K562 (cell line): Measurements from ENCODE around the gene C19orf47. TPM values are rescaled to one million over a fixed set of nuclear protein-coding genes. Genes with fewer than 3 reads are reported as not detected.

Experiments
- ATAC-seq: fragments of 200-7000 bp; cut with Tn5 transposase; 3 replicates; pipeline ENCODE4 v1.9.1; 2020; ENCODE audit warnings: moderate library complexity
- BruUV-seq: library from RNA; stranded (reverse); fragments of 400-500 nt; replicated peaks from 2 replicates; lab custom pipeline; 2021; lab: Mats Ljungman, UMichigan
- CTCF ChIA-PET: fragments of 300-600 bp; formaldehyde crosslinking; extraction: SDS; loops from one replicate; lab custom pipeline; 2021; ENCODE audit warnings: low intra/inter-chr PET ratio; lab: Yijun Ruan, JAX
- POLR2A ChIA-PET: fragments of 300-600, 350-650 bp; sonication (Branson Sonifier 250); formaldehyde crosslinking; extraction: SDS; loops from one replicate; lab custom pipeline; 2021; ENCODE audit warnings: antibody characterized with exemption, inconsistent platforms; lab: Yijun Ruan, JAX
- DNase-seq, 4 experiments: peaks; one replicate each; pipeline versions ENCODE4 v3.0.0 to v3.0.0-alpha.2; 2011 to 2018; ENCODE audit warnings: low spot score in 3 of 4, mixed read lengths in 3 of 4; ENCODE audit errors: extremely low read depth in 1 of 4
- FAIRE-seq: peaks from 2 replicates; lab custom pipeline; 2011; peaks lifted over from hg19 to GRCh38; lab: Jason Lieb, UNC
- H2AFZ ChIP-seq: 2 replicates; pipeline ENCODE4 v1.6.0; 2011; ENCODE audit warnings: low read depth, low read length, control low read depth, inconsistent platforms
- H3K27ac ChIP-seq: fragments of 200-600 bp; 3 replicates; pipeline ENCODE4 v1.8.0; 2011; ENCODE audit warnings: low read depth, mild to moderate bottlenecking, control low read depth, inconsistent platforms, low read length, moderate library complexity, mixed read lengths; ENCODE audit errors: extremely low read depth
- H3K27me3 ChIP-seq, 2 experiments: fragments of 300-600 bp in 1 of 2; 2 replicates in 1 of 2; 3 replicates in 1 of 2; pipeline versions ENCODE4 v1.6.0 to v1.8.0; 2011; ENCODE audit warnings: inconsistent platforms in 2 of 2, low read length in 2 of 2, mild to moderate bottlenecking in 1 of 2, mixed read lengths in 1 of 2, moderate library complexity in 1 of 2; ENCODE audit not compliant: control insufficient read depth in 2 of 2, insufficient read depth in 2 of 2
- H3K36me3 ChIP-seq: fragments of 300-600 bp; 3 replicates; pipeline ENCODE4 v1.8.0; 2011; ENCODE audit warnings: mild to moderate bottlenecking, low read length, inconsistent platforms; ENCODE audit not compliant: control insufficient read depth, insufficient read depth
- H3K4me1 ChIP-seq, 2 experiments: fragments of 200-600 bp in 1 of 2; replicated peaks in 1 of 2; 2 replicates in 1 of 2; 3 replicates in 1 of 2; pipeline versions ENCODE4 v1.5.1 to v1.8.0; 2011; ENCODE audit warnings: inconsistent platforms in 2 of 2, low read length in 2 of 2, mild to moderate bottlenecking in 1 of 2, mixed read lengths in 1 of 2, moderate library complexity in 1 of 2; ENCODE audit not compliant: control insufficient read depth in 2 of 2, insufficient read depth in 2 of 2
- H3K4me2 ChIP-seq: 2 replicates; pipeline ENCODE4 v1.6.1; 2011; ENCODE audit warnings: low read length, control low read depth, inconsistent platforms, mixed read lengths; ENCODE audit not compliant: insufficient read depth
- H3K4me3 ChIP-seq: fragments of 200-600 bp; sonication (generic), shearing (Covaris generic); 2 replicates; pipeline ENCODE4 v1.5.1; 2016; ENCODE audit warnings: control low read depth, inconsistent platforms
- H3K79me2 ChIP-seq: fragments of 200-600 bp; 3 replicates; pipeline ENCODE4 v1.8.0; 2011; ENCODE audit warnings: low read length, inconsistent platforms; ENCODE audit not compliant: control insufficient read depth, insufficient read depth
- H3K9ac ChIP-seq, 2 experiments: 2 replicates each; pipeline versions ENCODE4 v1.6.0 to v1.6.1; 2011; ENCODE audit warnings: low read depth in 2 of 2, low read length in 2 of 2, control low read depth in 1 of 2, inconsistent platforms in 1 of 2, mild to moderate bottlenecking in 1 of 2, mixed read lengths in 1 of 2; ENCODE audit not compliant: insufficient read depth in 1 of 2
- H3K9me1 ChIP-seq: one replicate; pipeline ENCODE4 v1.6.0; 2011; ENCODE audit warnings: inconsistent platforms, mild to moderate bottlenecking, low read length, moderate library complexity; ENCODE audit not compliant: control insufficient read depth, insufficient read depth
- H3K9me3 ChIP-seq: replicated peaks from 2 replicates; pipeline ENCODE4 v1.5.1; 2011; ENCODE audit warnings: low read depth, low read length, inconsistent platforms; ENCODE audit not compliant: control insufficient read depth, insufficient read depth
- H4K20me1 ChIP-seq: replicated peaks from 2 replicates; pipeline ENCODE4 v1.6.1; 2011; ENCODE audit warnings: low read length, inconsistent platforms, mixed read lengths; ENCODE audit not compliant: control insufficient read depth, insufficient read depth
- ARID2 ChIP-seq: fragments of 450-650 bp; IDR thresholded peaks from 2 replicates; pipeline ENCODE4 v1.6.1; 2017; ENCODE audit warnings: antibody characterized with exemption, mild to moderate bottlenecking
- CCAR2 ChIP-seq: fragments of 200-400 bp; formaldehyde crosslinking; IDR thresholded peaks from 2 replicates; pipeline ENCODE4 v1.6.1; 2017; ENCODE audit warnings: mild to moderate bottlenecking, low read depth, low read length
- CTBP1 ChIP-seq: fragments of 450-650 bp; IDR thresholded peaks from 2 replicates; pipeline ENCODE4 v1.6.1; 2016; ENCODE audit warnings: borderline replicate concordance
- FOXA1 ChIP-seq: fragments of 450-650 bp; IDR thresholded peaks from 2 replicates; pipeline ENCODE4 v1.6.1; 2016; ENCODE audit warnings: mild to moderate bottlenecking, borderline replicate concordance
- FOXM1 ChIP-seq, 2 experiments: fragments of 450-650 bp in 1 of 2; sonication (generic) in 1 of 2; formaldehyde crosslinking in 1 of 2; IDR thresholded peaks; 2 replicates each; pipeline versions ENCODE4 v1.6.1 to v1.9.0; 2017 to 2022; ENCODE audit warnings: low read depth in 2 of 2, mild to moderate bottlenecking in 2 of 2, missing genetic modification reagents in 1 of 2, moderate library complexity in 1 of 2
- HCFC1 ChIP-seq: IDR thresholded peaks from 2 replicates; pipeline ENCODE4 v1.6.1; 2012; ENCODE audit warnings: low read depth, low read length, improper control_type of control experiment
- ILF3 ChIP-seq: fragments of 450-650 bp; IDR thresholded peaks from 2 replicates; pipeline ENCODE4 v1.6.1; 2018; ENCODE audit warnings: antibody characterized with exemption, mild to moderate bottlenecking, moderate library complexity, borderline replicate concordance
- JUN ChIP-seq, 2 experiments: sonication (generic) in 1 of 2; formaldehyde crosslinking in 1 of 2; IDR thresholded peaks; 2 replicates each; pipeline versions ENCODE4 v1.6.1 to v1.8.0; 2012 to 2022; ENCODE audit warnings: borderline replicate concordance in 2 of 2, mild to moderate bottlenecking in 2 of 2, improper control_type of control experiment in 1 of 2, low read depth in 1 of 2, low read length in 1 of 2, missing genetic modification reagents in 1 of 2
- JUND ChIP-seq, 2 experiments: IDR thresholded peaks; 2 replicates in 1 of 2; 3 replicates in 1 of 2; pipeline ENCODE4 v1.6.1; 2011; ENCODE audit warnings: borderline replicate concordance in 2 of 2, low read depth in 2 of 2, low read length in 2 of 2, improper control_type of control experiment in 1 of 2, missing biosample characterization in 1 of 2, missing genetic modification characterization in 1 of 2, missing genetic modification reagents in 1 of 2
- MXI1 ChIP-seq: IDR thresholded peaks from 2 replicates; pipeline ENCODE4 v1.6.1; 2011; ENCODE audit warnings: low read depth, mild to moderate bottlenecking, improper control_type of control experiment, low read length
- PHTF2 ChIP-seq: fragments of 250-450 bp; sonication (Bioruptor Pico); IDR thresholded peaks from 2 replicates; pipeline ENCODE4 v1.5.0; 2021; ENCODE audit warnings: mild to moderate bottlenecking
- RAD21 ChIP-seq, 2 experiments: fragments of 250-450 bp in 1 of 2; fragments of 450-650 bp in 1 of 2; sonication (Bioruptor Pico) in 1 of 2; formaldehyde crosslinking in 1 of 2; IDR thresholded peaks in 1 of 2; conservative IDR thresholded peaks in 1 of 2; 2 replicates each; pipeline versions ENCODE4 v1.4.0 to v1.8.0; 2020 to 2022; ENCODE audit warnings: mild to moderate bottlenecking in 2 of 2, moderate library complexity in 1 of 2
- SAFB ChIP-seq: fragments of 200-400 bp; formaldehyde crosslinking; IDR thresholded peaks from 2 replicates; pipeline ENCODE4 v1.6.1; 2017; ENCODE audit warnings: low read depth, low read length, borderline replicate concordance
- SOX6 ChIP-seq: fragments of 450-650 bp; IDR thresholded peaks from 2 replicates; pipeline ENCODE4 v1.6.1; 2014; ENCODE audit warnings: mild to moderate bottlenecking
- SP1 ChIP-seq: sonication (generic); formaldehyde crosslinking; IDR thresholded peaks from 2 replicates; pipeline ENCODE4 v1.8.1; 2022; ENCODE audit warnings: mild to moderate bottlenecking, missing genetic modification reagents
- ZNF764 ChIP-seq: fragments of 250-450 bp; sonication (Bioruptor Pico); IDR thresholded peaks from 2 replicates; pipeline ENCODE4 v1.4.0; 2020; ENCODE audit warnings: low read depth, mild to moderate bottlenecking, moderate library complexity
- WGBS: fragments of 100-300 bp; shearing (Covaris generic); methylation state at CpG from one replicate; pipeline ENCODE4 v1.1.6; 2016; ENCODE audit warnings: low coverage, mixed read lengths; ENCODE audit not compliant: insufficient coverage; ENCODE audit errors: missing lambda C conversion rate; 5-methylcytosine and 5-hydroxymethylcytosine counted together
- in situ Hi-C: fragments of 300-500 bp; cut with MboI; formaldehyde crosslinking; loops from 4 replicates; pipeline ENCODE4 v1.15.0; 2018; ENCODE audit warnings: inconsistent platforms, mixed read lengths
- intact Hi-C: fragments of 100-400 bp; cut with micrococcal nuclease; formaldehyde crosslinking; loops from 2 replicates; pipeline ENCODE4 v1.14.2; 2022
- polyA plus RNA-seq, 8 experiments: library from polyadenylated mRNA; depleted of rRNA in 4 of 8; stranded (reverse) in 5 of 8; unstranded in 3 of 8; fragments of >200 nt; fragmentation: Nextera tagmentation in 2 of 8; fragmentation: Illumina TruSeq in 1 of 8; extraction: Ambion mirVana in 2 of 8; extraction: Trizol in 1 of 8; gene quantifications; 2 replicates each; pipeline versions ENCODE4 v1.2.1 to v1.2.3, GENCODE V29; 2011 to 2014; ENCODE audit warnings: inconsistent platforms in 1 of 8, missing spikeins in 1 of 8
- total RNA-seq, 7 experiments: library from RNA; depleted of rRNA in 6 of 7; stranded (reverse); fragments of >200 nt in 6 of 7; fragmentation: Illumina TruSeq in 2 of 7; extraction: Trizol in 2 of 7; gene quantifications; 2 replicates each; pipeline versions ENCODE4 v1.2.1 to v1.2.3, GENCODE V29; 2011 to 2021; ENCODE audit warnings: low replicate concordance in 1 of 7
- TF ChIP-seq, protein P1 (sequence below): fragments of 250-450 bp; sonication (Bioruptor Pico); IDR thresholded peaks from 2 replicates; pipeline ENCODE4 v1.5.0; 2020; ENCODE audit warnings: mild to moderate bottlenecking, borderline replicate concordance

Gene C19orf47
- total and polyA plus RNA-seq, 9 of the 15 experiments (the other 6 are each of a cell fraction or from before 2014, with no cell fraction given), result 0.08 to 26.1 (median 14.7) TPM

DNA sequence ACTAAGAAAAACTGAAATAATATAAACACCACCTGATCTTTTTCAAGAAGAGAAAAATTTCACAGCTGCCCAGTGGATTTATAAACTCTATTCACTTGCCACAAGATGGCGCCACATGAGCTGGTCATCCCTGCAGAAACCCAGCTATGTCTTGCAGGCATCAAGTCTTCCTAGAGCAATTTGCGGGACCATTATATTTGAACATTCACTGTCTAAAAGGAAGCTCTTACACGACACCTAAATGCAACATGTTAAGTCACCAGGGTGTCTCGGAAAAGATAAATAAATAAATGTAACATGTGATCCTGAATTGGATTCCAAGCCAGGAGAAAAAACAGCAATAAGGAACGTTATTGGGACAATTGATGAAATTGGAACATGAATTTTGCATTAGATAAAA is 42.8 kb downstream of the C19orf47 start:
- H3K4me1 ChIP-seq, result no peaks in the 10 kb centered on the region; a peak in 2 of 5 replicates
- no peaks in the 10 kb centered on the region for H3K9me1 ChIP-seq
- H2AFZ ChIP-seq, result no peak overlapping the region
- H3K36me3 ChIP-seq, result no peaks in the 10 kb centered on the region
- no TSS peak for BruUV-seq
- in situ Hi-C loops (loop anchor here (5.0 kb wide), 1 partner anchor 332 kb away; no protein-coding TSS in a partner anchor), intact Hi-C loops (loop anchor here (1.0 to 5.0 kb wide), 3 partner anchors 139 to 297 kb away; partner anchors contain the start of genes LTBP4 and SERTAD3)
- 13% methylated on average over 5 of the region's 5 CpGs for WGBS
- no peak overlapping the region for H3K4me3 ChIP-seq
- H3K27ac ChIP-seq, result no peak overlapping the region
- ChIA-PET CTCF (interaction anchor here (0.6 to 1.4 kb wide), 7 partner anchors 102 to 329 kb away, joined by 3 to 9 read pairs (median 4); partner anchors contain the start of gene SERTAD3), POLR2A (interaction anchor here (0.7 to 1.9 kb wide), 11 partner anchors 9 to 298 kb away, joined by 3 to 12 read pairs (median 3); no protein-coding TSS in a partner anchor)
- no peak overlapping the region for H3K9ac ChIP-seq
- no peaks in the 10 kb centered on the region for H3K27me3 ChIP-seq
- no peaks in the 10 kb centered on the region for H3K79me2 ChIP-seq
- no peak overlapping the region for H3K4me2 ChIP-seq
- DNase-seq, result peak; percentile 79 to 92 (median 84)
- no peaks in the 10 kb centered on the region for H3K9me3 ChIP-seq
- peak; percentile 96 for FAIRE-seq
- no peaks in the 10 kb centered on the region for H4K20me1 ChIP-seq
- peak; percentile 93 for ATAC-seq
- TF ChIP-seq ZNF764 (CRISPR knock-in tag), result no peak
- TF ChIP-seq PHTF2 (CRISPR knock-in tag), result no peak
- no peak for TF ChIP-seq SAFB
- TF ChIP-seq CCAR2, result no peak
- TF ChIP-seq ILF3, result no peak
- peak; percentile 86 to 89 for TF ChIP-seq RAD21 (CRISPR knock-in tag; conservative IDR thresholded peaks at IDR 0.05 in 1 of 2, IDR thresholded peaks at IDR 0.05 in 1 of 2)
- TF ChIP-seq CTBP1, result peak; percentile 38; the same call in 1 of the 2 replicates
- TF ChIP-seq FOXA1, result no peak
- TF ChIP-seq JUND (IDR thresholded peaks at IDR 0.05; ENCODE audit: borderline replicate concordance, low read depth, low read length), result 0 out of 2 replicates have a peak, but pooled peaks have one; percentile 28
- no peak for TF ChIP-seq JUND (tag; IDR thresholded peaks at IDR 0.05; ENCODE audit: borderline replicate concordance, low read depth, low read length)
- peak; percentile 30; the same call in 1 of the 2 replicates for TF ChIP-seq ARID2
- peak; percentile 13; the same call in 1 of the 2 replicates for TF ChIP-seq HCFC1
- TF ChIP-seq JUN (IDR thresholded peaks at IDR 0.05; ENCODE audit: borderline replicate concordance, low read depth, low read length), result 0 out of 2 replicates have a peak, but pooled peaks have one; percentile 14
- TF ChIP-seq JUN (CRISPR knock-in tag; IDR thresholded peaks at IDR 0.05; ENCODE audit: borderline replicate concordance), result no peak
- TF ChIP-seq FOXM1 (IDR thresholded peaks at IDR 0.05; ENCODE audit: low read depth), result peak; percentile 10; the same call in 1 of the 2 replicates
- TF ChIP-seq FOXM1 (CRISPR knock-in tag; IDR thresholded peaks at IDR 0.05; ENCODE audit: low read depth), result no peak
- TF ChIP-seq, protein P1, sequence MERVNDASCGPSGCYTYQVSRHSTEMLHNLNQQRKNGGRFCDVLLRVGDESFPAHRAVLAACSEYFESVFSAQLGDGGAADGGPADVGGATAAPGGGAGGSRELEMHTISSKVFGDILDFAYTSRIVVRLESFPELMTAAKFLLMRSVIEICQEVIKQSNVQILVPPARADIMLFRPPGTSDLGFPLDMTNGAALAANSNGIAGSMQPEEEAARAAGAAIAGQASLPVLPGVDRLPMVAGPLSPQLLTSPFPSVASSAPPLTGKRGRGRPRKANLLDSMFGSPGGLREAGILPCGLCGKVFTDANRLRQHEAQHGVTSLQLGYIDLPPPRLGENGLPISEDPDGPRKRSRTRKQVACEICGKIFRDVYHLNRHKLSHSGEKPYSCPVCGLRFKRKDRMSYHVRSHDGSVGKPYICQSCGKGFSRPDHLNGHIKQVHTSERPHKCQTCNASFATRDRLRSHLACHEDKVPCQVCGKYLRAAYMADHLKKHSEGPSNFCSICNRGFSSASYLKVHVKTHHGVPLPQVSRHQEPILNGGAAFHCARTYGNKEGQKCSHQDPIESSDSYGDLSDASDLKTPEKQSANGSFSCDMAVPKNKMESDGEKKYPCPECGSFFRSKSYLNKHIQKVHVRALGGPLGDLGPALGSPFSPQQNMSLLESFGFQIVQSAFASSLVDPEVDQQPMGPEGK (CRISPR knock-in tag), result no peak
- TF ChIP-seq SP1 (CRISPR knock-in tag), result 0 out of 2 replicates have a peak, but pooled peaks have one; percentile 24
- peak; percentile 9; the same call in 1 of the 2 replicates for TF ChIP-seq SOX6
- no peak for TF ChIP-seq MXI1
